ENCODE results near the gene P2RY10.

- TF ChIP-seq MAX (IDR thresholded peaks at IDR 0.05), result no peak
- no peak for TF ChIP-seq CEBPB (IDR thresholded peaks at IDR 0.05)
- no peak for TF ChIP-seq EP300 (IDR thresholded peaks at IDR 0.05; ENCODE audit: borderline replicate concordance)
- TF ChIP-seq RAD21 (IDR thresholded peaks at IDR 0.05; ENCODE audit: low read depth), result no peak
- no peak for TF ChIP-seq CREB1 (IDR thresholded peaks at IDR 0.05; ENCODE audit: low read depth)
- TF ChIP-seq TAF1 (IDR thresholded peaks at IDR 0.05; ENCODE audit: low read depth), result no peak
- no peak for TF ChIP-seq REST (IDR thresholded peaks at IDR 0.05; ENCODE audit: low read depth)
- no peak for TF ChIP-seq NFIC (IDR thresholded peaks at IDR 0.05)
- TF ChIP-seq TEAD4 (IDR thresholded peaks at IDR 0.05), result no peak
These were observed 12.0 kb downstream of the P2RY10 start for GRCh38 chrX:78957049-78957767.

Measured in Ishikawa (cell line).